Endothelial cell of umbilical vein (primary cell): ENCODE measurements around the gene UHRF1. TPM values are rescaled to one million over a fixed set of nuclear protein-coding genes. Genes with fewer than 3 reads are reported as not detected.

ENCODE experiments used
- BruUV-seq: library from RNA; stranded (reverse); fragments of 400-500 nt; replicated peaks from 2 replicates; lab custom pipeline; 2021; lab: Mats Ljungman, UMichigan
- CTCF ChIA-PET: fragments of 300-600, 350-600 bp; sonication (Branson Sonifier 250); formaldehyde crosslinking; loops from one replicate; lab custom pipeline; 2021; ENCODE audit warnings: antibody characterized with exemption, inconsistent platforms; lab: Charles Lee
- POLR2A ChIA-PET: fragments of 300-600, 350-600 bp; sonication (Branson Sonifier 250); formaldehyde crosslinking; loops from one replicate; lab custom pipeline; 2021; ENCODE audit warnings: antibody characterized with exemption, inconsistent platforms; lab: Charles Lee
- DNase-seq: peaks from one replicate; pipeline ENCODE4 v3.0.0-alpha.2; 2011; ENCODE audit warnings: low read depth, low spot score
- FAIRE-seq: peaks from 2 replicates; lab custom pipeline; 2011; peaks lifted over from hg19 to GRCh38; lab: Jason Lieb, UNC
- H2AFZ ChIP-seq: 2 replicates; pipeline ENCODE4 v1.6.0; 2012; ENCODE audit warnings: low read depth, low read length, control low read depth, inconsistent platforms
- H3K27ac ChIP-seq: 2 replicates; pipeline ENCODE4 v1.5.1; 2011; ENCODE audit warnings: low read depth, mild to moderate bottlenecking, control low read depth, low read length, moderate library complexity; ENCODE audit not compliant: insufficient read depth
- H3K27me3 ChIP-seq, 2 experiments: 2 replicates each; pipeline versions ENCODE4 v1.6.0 to v1.6.1; 2011; ENCODE audit warnings: low read length in 2 of 2, mixed read lengths in 1 of 2; ENCODE audit not compliant: control insufficient read depth in 2 of 2, insufficient read depth in 2 of 2
- H3K36me3 ChIP-seq, 2 experiments: 2 replicates in 1 of 2; 3 replicates in 1 of 2; pipeline ENCODE4 v1.5.1; 2011; ENCODE audit warnings: low read length in 2 of 2, mild to moderate bottlenecking in 1 of 2, moderate library complexity in 1 of 2; ENCODE audit not compliant: control insufficient read depth in 2 of 2, insufficient read depth in 2 of 2; ENCODE audit errors: extremely low read depth in 1 of 2
- H3K4me1 ChIP-seq: 3 replicates; pipeline ENCODE4 v1.5.1; 2011; ENCODE audit warnings: mild to moderate bottlenecking, low read length; ENCODE audit not compliant: control insufficient read depth, insufficient read depth; ENCODE audit errors: extremely low read depth
- H3K4me2 ChIP-seq: 2 replicates; pipeline ENCODE4 v1.6.1; 2011; ENCODE audit warnings: low read length, control low read depth, mixed read lengths; ENCODE audit not compliant: insufficient read depth
- H3K4me3 ChIP-seq, 3 experiments: fragments of 200-600 bp in 1 of 3; sonication (generic), shearing (Covaris generic) in 1 of 3; replicated peaks in 1 of 3; 2 replicates each; pipeline ENCODE4 v1.5.1; 2011 to 2016; ENCODE audit warnings: control low read depth in 3 of 3, low read length in 3 of 3, mild to moderate bottlenecking in 2 of 3, inconsistent platforms in 1 of 3, low read depth in 1 of 3, moderate library complexity in 1 of 3; ENCODE audit not compliant: insufficient read depth in 1 of 3
- H3K79me2 ChIP-seq: 2 replicates; pipeline ENCODE4 v1.6.0; 2012; ENCODE audit warnings: low read length, inconsistent platforms; ENCODE audit not compliant: control insufficient read depth, insufficient read depth
- H3K9ac ChIP-seq: replicated peaks from 2 replicates; pipeline ENCODE3; 2011; ENCODE audit warnings: low read length, control low read depth; ENCODE audit not compliant: insufficient read depth; ENCODE audit errors: extremely low read depth
- H3K9me1 ChIP-seq: replicated peaks from 3 replicates; pipeline ENCODE4 v1.6.0; 2011; ENCODE audit warnings: mild to moderate bottlenecking, low read length; ENCODE audit not compliant: control insufficient read depth, insufficient read depth; ENCODE audit errors: extremely low read depth
- H3K9me3 ChIP-seq: replicated peaks from 2 replicates; pipeline ENCODE4 v1.5.1; 2012; ENCODE audit warnings: low read length, inconsistent platforms; ENCODE audit not compliant: control insufficient read depth, insufficient read depth
- H4K20me1 ChIP-seq: replicated peaks from 2 replicates; pipeline ENCODE3; 2011; ENCODE audit warnings: mild to moderate bottlenecking, low read length; ENCODE audit not compliant: control insufficient read depth, insufficient read depth; ENCODE audit errors: extremely low read depth
- EZH2 ChIP-seq: IDR thresholded peaks from 2 replicates; pipeline ENCODE4 v1.6.1; 2012; ENCODE audit warnings: borderline replicate concordance, low read depth, mild to moderate bottlenecking, moderate library complexity, low read length, inconsistent platforms; ENCODE audit not compliant: severe bottlenecking
- FOS ChIP-seq: IDR thresholded peaks from 2 replicates; pipeline ENCODE4 v1.6.1; 2011; ENCODE audit warnings: mild to moderate bottlenecking, low read length, moderate library complexity, borderline replicate concordance; ENCODE audit not compliant: insufficient read depth
- GATA2 ChIP-seq: IDR thresholded peaks from 2 replicates; pipeline ENCODE4 v1.7.0; 2011; ENCODE audit warnings: low read depth, mild to moderate bottlenecking, moderate library complexity, mixed read lengths, low read length; ENCODE audit not compliant: insufficient read length, insufficient read depth
- JUN ChIP-seq: IDR thresholded peaks from 2 replicates; pipeline ENCODE4 v1.6.1; 2011; ENCODE audit warnings: borderline replicate concordance, low read depth; ENCODE audit not compliant: insufficient read length, insufficient read depth
- MYC ChIP-seq: IDR thresholded peaks from one replicate; pipeline ENCODE4 v1.6.1; 2011; ENCODE audit warnings: mild to moderate bottlenecking, low read depth, low read length
- POLR2A ChIP-seq: IDR thresholded peaks from 2 replicates; pipeline ENCODE4 v1.6.1; 2012; ENCODE audit warnings: low read depth, mild to moderate bottlenecking, control low read depth, low read length
- POLR2AphosphoS5 ChIP-seq: IDR thresholded peaks from 2 replicates; pipeline ENCODE4 v1.6.1; 2012; ENCODE audit warnings: low read depth, mild to moderate bottlenecking, control low read depth, low read length, moderate library complexity; ENCODE audit not compliant: insufficient read depth
- dilution Hi-C: fragments of 300-500 bp; cut with MboI; formaldehyde crosslinking; loops from one replicate; pipeline ENCODE4 v1.15.0; 2019; ENCODE audit warnings: low sequenced_read_pairs; ENCODE audit not compliant: extremely low pct_ligation_motif_present
- intact Hi-C: fragments of 100-400 bp; cut with micrococcal nuclease; formaldehyde crosslinking; loops from one replicate; pipeline ENCODE4 v1.10.0; 2022
- polyA plus RNA-seq, 4 experiments: library from polyadenylated mRNA; depleted of rRNA in 3 of 4; stranded (reverse) in 3 of 4; unstranded in 1 of 4; fragments of >200 nt; gene quantifications; 2 replicates each; pipeline versions ENCODE4 v1.2.1 to v1.2.3, GENCODE V29; 2011 to 2012; ENCODE audit warnings: missing spikeins in 1 of 4
- total RNA-seq: library from RNA; stranded (reverse); gene quantifications from 2 replicates; pipeline ENCODE4 v1.2.3, GENCODE V29; 2021
- TF ChIP-seq, protein P1 (sequence below), 2 donors: IDR thresholded peaks; 1 replicate in 1 of 2; 2 replicates in 1 of 2; pipeline ENCODE4 v1.5.1; 2011; ENCODE audit warnings: low read length in 2 of 2, mild to moderate bottlenecking in 2 of 2, moderate library complexity in 2 of 2, control low read depth in 1 of 2, inconsistent platforms in 1 of 2, low read depth in 1 of 2; ENCODE audit not compliant: insufficient read depth in 1 of 2; ENCODE audit errors: extremely low read depth in 1 of 2
- TF ChIP-seq, protein P2 (sequence below): IDR thresholded peaks from 2 replicates; pipeline ENCODE4 v1.6.1; 2011; ENCODE audit not compliant: insufficient read depth, insufficient read length

Gene UHRF1
- total and polyA plus RNA-seq, 2 donors (not counting 3 experiments of a cell fraction or from before 2014, with no cell fraction given): 13.3 to 76.8 TPM

- no peak overlapping the region for H3K4me3 ChIP-seq
- no peak overlapping the region for H3K4me2 ChIP-seq
- dilution Hi-C loops (no loop called here), intact Hi-C loops (no loop called here)
- ChIA-PET POLR2A (no interaction called here), CTCF (no interaction called here)
- DNase-seq: no peak
- H3K4me1 ChIP-seq: peaks cover 10% of the 10 kb centered on the region
- H3K9me1 ChIP-seq: no peaks in the 10 kb centered on the region
- no peaks in the 10 kb centered on the region for H3K9me3 ChIP-seq
- H2AFZ ChIP-seq: no peak overlapping the region
- no peak overlapping the region for H3K9ac ChIP-seq
- peaks cover 1% of the 10 kb centered on the region for H4K20me1 ChIP-seq
- TF ChIP-seq POLR2AphosphoS5 (no peak), GATA2 (no peak), EZH2 (no peak), JUN (no peak), MYC (no peak), FOS (no peak), POLR2A (no peak)
- TF ChIP-seq, protein P1, sequence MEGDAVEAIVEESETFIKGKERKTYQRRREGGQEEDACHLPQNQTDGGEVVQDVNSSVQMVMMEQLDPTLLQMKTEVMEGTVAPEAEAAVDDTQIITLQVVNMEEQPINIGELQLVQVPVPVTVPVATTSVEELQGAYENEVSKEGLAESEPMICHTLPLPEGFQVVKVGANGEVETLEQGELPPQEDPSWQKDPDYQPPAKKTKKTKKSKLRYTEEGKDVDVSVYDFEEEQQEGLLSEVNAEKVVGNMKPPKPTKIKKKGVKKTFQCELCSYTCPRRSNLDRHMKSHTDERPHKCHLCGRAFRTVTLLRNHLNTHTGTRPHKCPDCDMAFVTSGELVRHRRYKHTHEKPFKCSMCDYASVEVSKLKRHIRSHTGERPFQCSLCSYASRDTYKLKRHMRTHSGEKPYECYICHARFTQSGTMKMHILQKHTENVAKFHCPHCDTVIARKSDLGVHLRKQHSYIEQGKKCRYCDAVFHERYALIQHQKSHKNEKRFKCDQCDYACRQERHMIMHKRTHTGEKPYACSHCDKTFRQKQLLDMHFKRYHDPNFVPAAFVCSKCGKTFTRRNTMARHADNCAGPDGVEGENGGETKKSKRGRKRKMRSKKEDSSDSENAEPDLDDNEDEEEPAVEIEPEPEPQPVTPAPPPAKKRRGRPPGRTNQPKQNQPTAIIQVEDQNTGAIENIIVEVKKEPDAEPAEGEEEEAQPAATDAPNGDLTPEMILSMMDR (IDR thresholded peaks at IDR 0.05; ENCODE audit: extremely low read depth in 1 of 2, insufficient read depth in 1 of 2, low read depth in 1 of 2, low read length in 2 of 2): no peak
- TF ChIP-seq, protein P2, sequence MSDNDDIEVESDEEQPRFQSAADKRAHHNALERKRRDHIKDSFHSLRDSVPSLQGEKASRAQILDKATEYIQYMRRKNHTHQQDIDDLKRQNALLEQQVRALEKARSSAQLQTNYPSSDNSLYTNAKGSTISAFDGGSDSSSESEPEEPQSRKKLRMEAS: no peak
- no peaks in the 10 kb centered on the region for H3K36me3 ChIP-seq
- BruUV-seq: no TSS peak
- no peak for FAIRE-seq
- no peak overlapping the region for H3K27ac ChIP-seq
- peaks cover 44% of the 10 kb centered on the region for H3K79me2 ChIP-seq
- no peaks in the 10 kb centered on the region for H3K27me3 ChIP-seq
Observed at GRCh38 chr19:4986471-4986891, 77.2 kb downstream of the UHRF1 start.
